Measurements from ENCODE around the gene NCS1.
"Not testable (repeated sequence)": the region's sequence is repeated elsewhere in the genome, so short reads cannot be mapped to it uniquely, and the experiment has no call there.

Gene NCS1

GRCh38 chr9:130258137-130258536 is 85.9 kb downstream of the NCS1 start:
- not testable (repeated sequence) for H3K4me1 ChIP-seq (ENCODE audit: control insufficient read depth, insufficient read depth, low read length); H3K36me3 ChIP-seq (ENCODE audit: control insufficient read depth, insufficient read depth, low read length); H3K9ac ChIP-seq (ENCODE audit: low read length); H3K4me3 ChIP-seq (ENCODE audit: low read length); H3K27me3 ChIP-seq (ENCODE audit: control insufficient read depth, insufficient read depth, low read length); H3K9me3 ChIP-seq (ENCODE audit: control insufficient read depth, low read length)

DNA sequence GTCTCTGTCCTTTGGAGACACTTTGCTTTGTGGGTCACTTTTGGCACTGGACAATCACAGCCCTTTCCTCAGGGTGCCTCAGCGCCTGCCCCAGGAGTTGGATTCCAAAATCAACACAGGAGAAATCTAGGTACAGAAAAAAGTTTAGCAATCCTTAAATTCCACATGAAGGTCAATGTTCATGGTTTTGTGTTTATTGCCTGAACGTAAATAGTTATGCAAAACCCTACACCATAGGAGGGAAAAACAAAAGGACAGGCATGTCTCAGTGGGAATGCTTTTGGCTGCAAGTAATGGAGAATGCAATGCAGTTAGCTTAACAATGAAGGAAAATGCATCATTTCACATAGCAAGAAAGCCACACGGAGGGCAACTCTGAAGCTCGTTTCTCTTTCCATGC is 86.8 kb downstream of the NCS1 start:
- H3K4me3 ChIP-seq (ENCODE audit: low read length) = no peak overlapping the region
- no peaks in the 10 kb centered on the region for H3K36me3 ChIP-seq (ENCODE audit: control insufficient read depth, insufficient read depth, low read length)
- H3K9ac ChIP-seq (ENCODE audit: low read length) = no peak overlapping the region
- H3K27me3 ChIP-seq (ENCODE audit: control insufficient read depth, insufficient read depth, low read length) = peaks cover 18% of the 10 kb centered on the region
- H3K4me1 ChIP-seq (ENCODE audit: control insufficient read depth, insufficient read depth, low read length) = peaks cover 3% of the 10 kb centered on the region
- H3K9me3 ChIP-seq (ENCODE audit: control insufficient read depth, low read length) = no peaks in the 10 kb centered on the region

GRCh38 chr9:130260816-130261765 is 88.9 kb downstream of the NCS1 start:
- H3K4me3 ChIP-seq (ENCODE audit: low read length) = no peak overlapping the region

DNA sequence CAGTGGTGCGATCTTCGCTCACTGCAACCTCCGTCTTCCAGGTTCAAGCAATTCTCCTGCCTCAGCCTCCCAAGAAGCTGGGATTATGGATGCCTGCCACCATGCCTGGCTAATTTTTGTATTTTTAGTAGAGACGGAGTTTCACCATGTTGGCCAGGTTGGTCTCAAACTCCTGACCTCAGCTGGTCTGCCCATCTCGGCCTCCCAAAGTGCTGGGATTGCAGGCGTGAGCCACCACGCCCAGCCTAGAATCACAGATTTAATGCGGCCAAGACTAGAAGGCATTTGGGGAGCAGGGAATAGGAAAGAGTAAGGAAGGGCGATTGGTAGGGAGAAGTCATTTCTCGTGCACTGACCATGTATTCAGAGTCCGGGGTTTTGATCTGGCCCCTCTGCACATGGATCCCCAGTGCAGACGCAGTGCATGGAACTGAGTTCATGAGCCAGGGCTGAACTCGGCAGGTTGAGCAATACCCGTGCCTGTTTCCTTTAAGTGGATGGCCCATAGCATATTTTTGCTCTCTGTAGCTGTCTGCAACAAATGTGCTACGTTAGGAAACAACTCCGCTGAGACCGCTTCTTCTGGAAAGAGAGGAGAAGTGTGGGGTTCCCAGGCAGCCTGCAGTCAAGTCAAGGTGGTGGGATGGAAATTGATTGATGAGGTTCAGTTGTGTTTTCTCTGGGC is 90.0 kb downstream of the NCS1 start:
- H3K36me3 ChIP-seq (ENCODE audit: control insufficient read depth, insufficient read depth, low read length) = no peaks in the 10 kb centered on the region
- H3K4me3 ChIP-seq (ENCODE audit: low read length) = no peak overlapping the region
- H3K27me3 ChIP-seq (ENCODE audit: control insufficient read depth, insufficient read depth, low read length) = peaks cover 50% of the 10 kb centered on the region
- H3K9me3 ChIP-seq (ENCODE audit: control insufficient read depth, low read length) = no peaks in the 10 kb centered on the region
- H3K4me1 ChIP-seq (ENCODE audit: control insufficient read depth, insufficient read depth, low read length) = peaks cover 5% of the 10 kb centered on the region
- H3K9ac ChIP-seq (ENCODE audit: low read length) = no peak overlapping the region

More at GRCh38 chr9:130260816-130261765, 88.9 kb downstream of the NCS1 start:
- H3K9ac ChIP-seq (ENCODE audit: low read length) = no peak overlapping the region
- peaks cover 39% of the 10 kb centered on the region for H3K27me3 ChIP-seq (ENCODE audit: control insufficient read depth, insufficient read depth, low read length)
- peaks cover 5% of the 10 kb centered on the region for H3K4me1 ChIP-seq (ENCODE audit: control insufficient read depth, insufficient read depth, low read length)
- H3K9me3 ChIP-seq (ENCODE audit: control insufficient read depth, low read length) = no peaks in the 10 kb centered on the region
- H3K36me3 ChIP-seq (ENCODE audit: control insufficient read depth, insufficient read depth, low read length) = no peaks in the 10 kb centered on the region

- Histone ChIP-seq H3K27me3 (ENCODE audit: control insufficient read depth, insufficient read depth, low read length) (peaks cover 56% of the 10 kb centered on the region), H3K9ac (ENCODE audit: low read length) (no peak overlapping the region), H3K9me3 (ENCODE audit: control insufficient read depth, low read length) (no peaks in the 10 kb centered on the region), H3K4me3 (ENCODE audit: low read length) (no peak overlapping the region), H3K36me3 (ENCODE audit: control insufficient read depth, insufficient read depth, low read length) (no peaks in the 10 kb centered on the region), H3K4me1 (ENCODE audit: control insufficient read depth, insufficient read depth, low read length) (peaks cover 5% of the 10 kb centered on the region)
Observed at GRCh38 chr9:130262771-130263170, 90.6 kb downstream of the NCS1 start.

GRCh38 chr9:130263601-130264413 is 91.6 kb downstream of the NCS1 start:
- H3K4me1 ChIP-seq (ENCODE audit: control insufficient read depth, insufficient read depth, low read length) = peaks cover 5% of the 10 kb centered on the region
- H3K9ac ChIP-seq (ENCODE audit: low read length) = no peak overlapping the region
- no peaks in the 10 kb centered on the region for H3K9me3 ChIP-seq (ENCODE audit: control insufficient read depth, low read length)
- H3K27me3 ChIP-seq (ENCODE audit: control insufficient read depth, insufficient read depth, low read length) = peaks cover 57% of the 10 kb centered on the region
- no peak overlapping the region for H3K4me3 ChIP-seq (ENCODE audit: low read length)
- H3K36me3 ChIP-seq (ENCODE audit: control insufficient read depth, insufficient read depth, low read length) = no peaks in the 10 kb centered on the region

GRCh38 chr9:130264414-130265350 is 92.5 kb downstream of the NCS1 start:
- H3K4me1 ChIP-seq (ENCODE audit: control insufficient read depth, insufficient read depth, low read length) = peaks cover 5% of the 10 kb centered on the region

GRCh38 chr9:130265431-130266235 is 93.4 kb downstream of the NCS1 start, which contains the start of gene HMCN2:
HMCN2 (plus strand) TSS chr9:130265760; CDS start chr9:130265879, 119 bp downstream.
- no peaks in the 10 kb centered on the region for H3K36me3 ChIP-seq (ENCODE audit: control insufficient read depth, insufficient read depth, low read length)
- H3K4me1 ChIP-seq (ENCODE audit: control insufficient read depth, insufficient read depth, low read length) = peaks cover 5% of the 10 kb centered on the region
- peaks cover 57% of the 10 kb centered on the region for H3K27me3 ChIP-seq (ENCODE audit: control insufficient read depth, insufficient read depth, low read length)
- no peak within 1 kb of the TSS for H3K9ac ChIP-seq (ENCODE audit: low read length)
- no peak within 1 kb of the TSS for H3K4me3 ChIP-seq (ENCODE audit: low read length)
- no peaks in the 10 kb centered on the region for H3K9me3 ChIP-seq (ENCODE audit: control insufficient read depth, low read length)

More at GRCh38 chr9:130264414-130265350, 92.5 kb downstream of the NCS1 start:
- Histone ChIP-seq H3K9me3 (ENCODE audit: control insufficient read depth, low read length) (no peaks in the 10 kb centered on the region), H3K9ac (ENCODE audit: low read length) (no peak overlapping the region), H3K4me3 (ENCODE audit: low read length) (no peak overlapping the region), H3K27me3 (ENCODE audit: control insufficient read depth, insufficient read depth, low read length) (peaks cover 57% of the 10 kb centered on the region), H3K36me3 (ENCODE audit: control insufficient read depth, insufficient read depth, low read length) (no peaks in the 10 kb centered on the region)

DNA sequence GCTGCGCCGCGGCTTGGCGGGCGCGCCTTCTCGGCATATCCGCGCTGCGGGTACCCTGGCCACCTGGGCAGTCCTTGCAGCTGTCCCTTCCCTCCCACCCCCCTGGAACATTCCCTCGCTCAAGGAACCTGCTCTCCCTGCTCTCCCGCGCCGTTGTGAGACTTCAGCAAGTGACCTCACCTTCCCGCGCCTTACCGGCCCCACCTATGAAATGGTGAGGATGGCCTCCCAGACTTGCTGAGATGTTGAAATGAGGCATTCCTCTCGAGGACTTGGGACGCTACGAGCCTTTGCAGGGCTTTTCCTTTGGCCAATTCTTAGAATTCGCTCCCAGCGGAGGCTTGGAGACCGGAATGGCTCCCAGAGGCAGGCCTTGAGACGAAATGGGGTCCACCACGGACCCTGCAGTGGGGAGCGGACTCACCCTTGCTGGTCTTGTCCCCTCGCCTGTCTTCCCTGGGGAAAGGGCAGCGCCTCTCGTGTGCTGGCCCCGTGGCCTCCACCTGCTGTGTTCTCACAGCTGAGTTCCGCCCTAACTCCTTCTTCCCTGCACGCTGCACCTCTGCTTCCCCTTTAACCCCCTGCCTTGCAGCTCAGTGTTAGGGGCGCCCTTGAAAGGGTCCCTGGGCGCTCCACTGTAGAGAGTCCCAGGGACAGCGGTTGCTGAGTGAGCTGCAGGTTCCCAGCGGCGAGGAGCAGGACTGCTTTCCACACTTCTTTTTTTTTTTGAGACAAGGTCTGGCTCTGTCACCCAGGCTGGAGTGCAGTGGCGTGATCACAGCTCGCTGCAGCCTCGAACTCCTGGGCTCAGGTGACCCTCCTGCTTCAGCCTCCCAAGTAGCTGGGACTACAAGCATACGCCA is 94.3 kb downstream of the NCS1 start:
- Histone ChIP-seq H3K27me3 (ENCODE audit: control insufficient read depth, insufficient read depth, low read length) (peaks cover 57% of the 10 kb centered on the region), H3K4me1 (ENCODE audit: control insufficient read depth, insufficient read depth, low read length) (peaks cover 5% of the 10 kb centered on the region), H3K9me3 (ENCODE audit: control insufficient read depth, low read length) (no peaks in the 10 kb centered on the region)

DNA sequence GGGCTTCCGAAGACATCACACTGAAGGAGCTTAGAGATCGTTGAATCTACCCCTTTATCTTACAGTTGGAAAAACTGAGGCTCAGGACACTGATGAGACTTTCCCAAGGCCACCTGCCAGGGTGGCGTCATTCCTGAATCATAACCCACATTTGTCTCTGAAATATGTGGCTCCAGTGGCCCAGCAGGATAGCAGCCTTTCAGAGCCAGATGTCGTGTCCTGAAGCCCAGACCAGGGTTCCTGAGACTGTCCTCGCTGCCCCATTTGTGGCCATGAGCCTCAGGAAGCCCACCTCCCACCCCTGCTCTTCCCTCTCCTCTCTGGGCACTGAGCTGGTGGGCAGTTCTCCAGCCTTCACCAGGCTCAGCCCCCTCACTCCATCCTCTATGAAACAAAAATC is 95.7 kb downstream of the NCS1 start:
- Histone ChIP-seq H3K9me3 (ENCODE audit: control insufficient read depth, low read length) (no peaks in the 10 kb centered on the region), H3K4me1 (ENCODE audit: control insufficient read depth, insufficient read depth, low read length) (peaks cover 5% of the 10 kb centered on the region), H3K36me3 (ENCODE audit: control insufficient read depth, insufficient read depth, low read length) (no peaks in the 10 kb centered on the region), H3K4me3 (ENCODE audit: low read length) (no peak overlapping the region), H3K27me3 (ENCODE audit: control insufficient read depth, insufficient read depth, low read length) (peaks cover 50% of the 10 kb centered on the region), H3K9ac (ENCODE audit: low read length) (no peak overlapping the region)

More for the DNA sequence above, 94.3 kb downstream of the NCS1 start:
- Histone ChIP-seq H3K4me3 (ENCODE audit: low read length) (no peak overlapping the region), H3K36me3 (ENCODE audit: control insufficient read depth, insufficient read depth, low read length) (no peaks in the 10 kb centered on the region), H3K9ac (ENCODE audit: low read length) (no peak overlapping the region)

All from mucosa of stomach (tissue), 1 donor.